ENCODE measurements around the gene MRPS18C.
"Not testable (repeated sequence)": the region's sequence is repeated elsewhere in the genome, so short reads cannot be mapped to it uniquely, and the experiment has no call there.

Gene MRPS18C

GRCh38 chr4:83501671-83502070 is 45.8 kb downstream of the MRPS18C start:
- not testable (repeated sequence) for DNase-seq

DNA sequence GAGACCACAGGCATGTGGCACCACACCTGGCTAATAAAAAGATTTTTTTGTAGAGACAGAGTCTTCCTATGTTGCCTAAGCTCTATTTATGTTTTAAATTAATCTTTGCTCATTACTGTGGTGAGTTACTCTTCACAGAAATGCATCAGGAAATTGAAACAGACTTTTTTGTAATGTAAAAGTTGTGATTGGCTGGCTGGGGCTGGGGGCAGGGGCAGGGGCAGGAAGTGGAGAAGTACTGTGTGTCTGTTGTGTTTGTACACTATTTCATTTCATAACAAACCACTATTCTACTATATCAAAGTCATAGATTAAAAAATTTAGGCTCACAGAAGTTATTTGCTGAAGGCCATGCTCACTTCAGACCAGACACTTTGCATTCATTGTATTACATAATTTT is 48.1 kb downstream of the MRPS18C start:
- no peak for DNase-seq

DNA sequence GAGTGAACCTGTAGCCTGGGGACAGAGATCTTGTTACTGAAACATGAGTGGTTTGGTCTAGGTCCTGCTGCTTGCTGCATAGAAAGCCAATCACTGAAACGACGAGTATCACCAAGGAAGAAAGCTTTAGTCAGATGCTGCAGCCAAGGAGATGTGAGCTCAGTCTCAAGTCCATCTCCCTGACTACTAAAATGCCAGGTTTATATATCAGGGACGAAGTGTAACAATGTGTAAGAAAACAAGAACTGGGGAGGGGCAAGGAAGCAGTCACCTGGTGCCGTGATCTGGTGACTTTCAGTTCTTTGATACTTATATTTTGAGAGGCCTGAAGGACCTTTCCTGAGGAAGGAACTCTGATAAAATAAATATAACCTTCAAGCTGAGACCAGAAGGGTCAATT is 48.6 kb downstream of the MRPS18C start:
- DNase-seq, result no peak

GRCh38 chr4:83504996-83505395 is 49.1 kb downstream of the MRPS18C start:
- no peak for DNase-seq

DNA sequence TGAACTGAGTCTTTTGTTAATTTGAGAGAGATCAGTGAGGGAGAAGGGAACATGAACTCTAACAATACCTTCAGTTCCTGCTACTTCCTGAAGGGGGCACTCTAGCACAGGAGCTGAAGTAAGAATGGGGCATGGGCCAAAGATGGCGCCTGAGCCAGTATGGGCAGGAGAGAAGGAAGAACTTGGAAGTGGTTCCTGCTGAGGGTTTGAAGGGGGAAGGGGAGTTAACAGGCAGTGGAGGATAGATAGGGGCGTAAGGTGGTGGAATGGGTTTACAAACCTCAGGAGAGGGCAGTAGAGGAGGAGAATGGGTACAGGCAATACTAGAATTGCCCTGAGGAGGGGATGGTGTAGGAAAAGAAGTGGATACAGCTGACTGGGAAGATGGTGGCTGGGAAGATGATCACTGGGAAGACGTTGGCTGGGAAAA is 53.3 kb downstream of the MRPS18C start:
- peak; percentile 34 for DNase-seq

DNA sequence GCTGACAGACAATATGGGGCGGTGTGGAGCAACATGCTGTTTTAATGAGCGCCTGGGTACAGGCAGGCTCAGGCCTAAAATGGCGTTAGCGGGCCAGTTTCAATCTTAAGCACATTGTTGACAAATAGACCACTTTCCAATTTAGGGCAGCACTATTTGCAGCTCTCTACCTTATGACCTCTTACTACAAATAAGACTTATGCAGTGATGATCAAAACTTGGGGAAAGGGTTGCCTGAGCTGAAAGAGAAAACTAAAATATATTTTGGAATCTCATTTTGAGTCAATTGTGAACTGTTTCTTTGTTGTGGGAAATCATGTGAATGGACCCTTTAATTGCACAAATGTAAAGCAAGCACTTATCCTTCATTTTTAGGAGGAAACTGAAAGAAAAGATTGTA is 54.6 kb downstream of the MRPS18C start:
- DNase-seq, result no peak

Measured in activated CD8-positive, alpha-beta memory T cell treated with anti-CD3 and anti-CD28 coated beads, Interleukin-2, amount 50 U/mL, for 4 hours (primary cell).